Ecto neural progenitor cell (in vitro differentiated cells): Measurements from ENCODE around the gene ZNF84.
A peak's percentile ranks its signal among the peaks of the same experiment; 100 is the strongest.

ENCODE experiments used
- DNase-seq: peaks from one replicate; pipeline ENCODE4 v3.0.0-alpha.2; 2018; ENCODE audit warnings: low spot score

ZNF84 gene

DNA sequence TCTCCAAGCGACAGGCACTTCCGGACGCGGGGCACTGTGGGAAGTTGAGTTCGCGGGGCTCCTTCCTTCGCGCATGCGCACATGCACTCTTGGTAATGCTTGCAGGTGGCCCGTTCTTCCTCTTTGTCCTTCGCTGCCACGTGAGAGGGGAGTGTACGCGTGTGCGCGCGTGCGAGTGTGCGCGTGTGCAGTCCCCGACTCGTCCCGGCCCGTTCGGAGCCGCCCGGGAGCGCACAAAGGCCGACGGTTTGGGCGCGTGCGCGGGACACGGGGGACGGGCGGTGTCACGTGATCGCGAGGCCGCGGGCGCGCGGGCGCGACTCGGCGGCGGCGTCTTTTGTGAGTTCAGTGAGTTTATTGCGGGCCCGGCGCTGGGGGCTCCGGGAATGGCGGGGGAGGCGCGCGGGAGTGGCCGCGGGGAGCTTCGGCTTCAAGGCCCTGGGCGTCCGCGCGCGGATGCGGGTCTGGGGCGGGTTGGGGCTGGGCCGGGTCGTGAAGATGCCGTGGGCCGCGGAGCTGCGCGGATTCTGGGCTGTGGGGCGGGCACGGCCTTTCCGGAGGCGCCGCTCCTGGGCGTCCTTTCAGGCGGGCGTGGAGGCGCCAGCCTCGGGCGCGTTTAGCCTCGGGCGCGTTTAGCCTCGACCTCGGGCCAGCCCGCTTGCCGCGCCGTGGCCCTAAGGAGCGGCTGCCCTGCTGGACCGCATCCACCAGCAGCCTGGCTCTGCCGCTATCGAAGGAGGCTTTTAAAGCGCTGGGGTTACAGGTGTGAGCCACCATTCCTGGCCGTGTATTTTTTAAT, at the start of gene ZNF84:
TSS of gene ZNF84 (plus strand) at position 303 of the 799 bp plus-strand sequence. CDS start 3,959 bp downstream, outside the sequence.
- peak; percentile 99 for DNase-seq

DNA sequence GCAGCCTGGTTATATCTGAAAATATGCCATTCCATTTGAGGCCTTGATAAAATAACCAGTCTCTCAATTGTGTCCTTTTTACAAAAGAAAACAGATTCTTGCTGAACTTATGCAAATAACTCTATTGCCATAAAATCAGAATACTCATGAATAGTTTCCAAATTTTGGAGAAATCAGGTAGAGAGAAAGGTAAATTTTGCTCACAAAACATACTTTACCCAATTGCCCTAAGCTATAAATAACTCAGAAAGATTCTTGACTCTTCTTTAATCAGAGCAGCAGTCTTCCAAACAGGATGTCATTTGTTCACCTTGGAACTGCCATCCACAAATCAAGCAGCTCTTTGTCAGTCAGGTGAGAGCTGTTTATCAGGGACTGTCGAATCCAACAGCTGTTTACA, 38.6 kb upstream of the ZNF84 start:
- no peak for DNase-seq

DNA sequence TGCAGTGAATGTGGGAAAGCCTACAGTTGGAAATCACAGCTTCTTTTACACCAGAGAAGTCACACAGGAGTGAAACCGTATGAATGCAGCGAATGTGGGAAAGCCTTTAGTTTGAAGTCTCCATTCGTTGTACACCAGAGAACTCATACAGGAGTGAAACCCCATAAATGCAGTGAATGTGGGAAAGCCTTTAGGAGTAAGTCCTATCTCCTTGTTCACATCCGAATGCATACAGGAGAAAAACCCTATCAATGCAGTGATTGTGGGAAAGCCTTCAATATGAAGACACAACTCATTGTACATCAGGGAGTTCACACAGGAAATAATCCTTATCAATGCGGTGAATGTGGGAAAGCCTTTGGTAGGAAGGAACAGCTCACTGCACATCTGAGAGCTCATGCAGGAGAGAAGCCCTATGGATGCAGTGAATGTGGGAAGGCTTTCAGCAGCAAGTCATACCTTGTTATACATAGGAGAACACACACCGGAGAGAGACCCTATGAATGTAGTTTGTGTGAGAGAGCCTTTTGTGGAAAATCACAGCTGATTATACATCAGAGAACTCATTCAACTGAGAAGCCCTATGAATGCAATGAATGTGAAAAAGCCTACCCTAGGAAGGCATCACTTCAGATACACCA, 26.5 kb upstream of the ZNF84 start:
- DNase-seq: no peak

DNA sequence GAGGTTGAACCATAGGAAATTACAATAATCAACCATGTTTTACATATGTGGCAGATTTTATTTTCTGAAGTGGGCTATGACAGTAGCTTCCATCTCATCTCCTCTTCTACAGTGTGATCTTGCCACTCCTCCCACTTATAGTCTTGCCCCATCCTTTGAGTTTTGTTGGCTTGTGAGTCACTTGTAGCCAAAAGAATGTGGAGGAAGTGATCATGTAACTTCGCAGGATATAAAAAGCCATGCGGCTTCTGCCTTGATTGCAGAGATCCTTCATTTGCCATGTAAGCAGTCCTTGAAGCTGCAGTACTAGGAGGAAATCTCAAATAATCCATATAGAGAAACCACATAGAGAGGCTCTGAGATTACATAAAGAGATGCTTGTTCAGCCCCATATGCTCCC, 13.7 kb upstream of the ZNF84 start:
- no peak for DNase-seq

DNA sequence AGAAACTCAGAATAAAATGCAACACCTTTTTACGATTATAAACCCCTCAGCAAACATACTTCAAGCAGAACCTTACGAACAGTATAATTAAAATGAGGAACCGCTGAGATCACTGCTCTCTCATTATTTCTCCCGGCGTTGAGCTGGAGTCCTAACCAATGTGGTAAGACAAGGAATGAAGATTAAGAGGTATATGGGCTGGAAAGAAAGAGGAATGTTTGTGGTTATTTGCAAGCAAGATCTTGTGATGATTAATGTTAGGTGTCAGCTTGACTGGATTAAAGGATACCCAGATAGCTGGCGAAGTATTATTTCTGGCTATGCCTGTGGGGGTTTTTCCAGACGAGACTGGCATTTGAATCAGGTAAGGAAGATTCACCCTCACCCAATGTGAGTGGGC, 10.3 kb upstream of the ZNF84 start:
- no peak for DNase-seq

DNA sequence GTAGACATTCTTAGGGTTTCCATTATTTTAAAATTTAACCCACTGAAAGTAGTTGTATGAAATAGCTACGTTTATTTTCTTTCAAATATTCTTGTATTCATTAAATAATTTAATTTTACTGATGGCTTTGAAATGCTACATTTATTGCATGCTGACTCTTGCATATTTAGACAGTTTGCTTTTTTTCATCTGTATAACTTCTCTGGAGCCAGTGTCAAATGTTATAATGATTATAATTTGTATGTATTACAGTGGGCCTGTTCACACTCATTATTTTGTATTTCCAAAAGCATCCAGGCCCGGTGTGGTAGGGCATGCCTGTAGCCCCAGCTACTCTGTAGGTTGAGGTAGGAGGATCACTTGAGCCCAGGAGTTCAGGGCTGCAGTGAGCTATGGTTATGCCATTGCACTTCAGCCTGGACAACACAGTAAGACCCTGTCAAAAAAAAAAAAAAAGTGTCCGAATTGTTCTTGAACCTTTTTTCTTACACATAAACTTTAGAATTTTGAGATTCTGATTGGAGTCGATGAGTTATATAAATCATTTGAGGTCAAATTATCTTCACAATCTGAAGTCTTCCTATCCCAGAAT, 905 bp downstream of the ZNF84 start:
- no peak for DNase-seq

DNA sequence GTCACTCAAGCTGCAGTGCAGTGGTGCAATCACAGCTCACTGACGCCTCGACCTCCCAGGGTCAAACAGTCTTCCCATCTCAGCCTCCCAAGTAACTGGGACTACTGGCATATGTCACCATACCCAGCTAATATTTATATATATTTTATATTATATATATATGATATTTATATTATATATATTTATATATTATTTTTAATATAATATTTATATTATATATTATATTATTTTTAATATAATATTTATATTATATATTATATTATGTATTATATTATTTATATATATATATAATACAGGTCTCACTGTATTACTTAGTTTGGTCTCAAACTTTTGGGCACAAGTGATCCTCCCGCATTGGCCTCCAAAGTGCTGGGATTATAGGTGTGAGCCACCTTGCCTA, 9.4 kb downstream of the ZNF84 start:
- DNase-seq: no peak

DNA sequence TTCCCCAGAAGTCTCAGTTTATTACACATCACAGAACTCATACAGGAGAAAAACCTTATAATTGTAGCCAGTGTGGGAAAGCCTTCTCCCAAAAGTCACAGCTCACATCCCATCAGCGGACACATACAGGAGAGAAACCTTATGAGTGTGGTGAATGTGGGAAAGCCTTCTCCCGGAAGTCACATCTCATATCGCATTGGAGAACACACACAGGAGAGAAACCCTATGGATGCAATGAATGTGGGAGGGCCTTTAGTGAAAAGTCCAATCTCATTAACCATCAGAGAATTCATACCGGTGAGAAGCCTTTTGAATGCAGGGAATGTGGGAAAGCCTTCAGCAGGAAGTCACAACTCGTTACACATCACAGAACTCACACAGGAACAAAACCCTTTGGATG, 20.1 kb downstream of the ZNF84 start:
- DNase-seq: no peak

DNA sequence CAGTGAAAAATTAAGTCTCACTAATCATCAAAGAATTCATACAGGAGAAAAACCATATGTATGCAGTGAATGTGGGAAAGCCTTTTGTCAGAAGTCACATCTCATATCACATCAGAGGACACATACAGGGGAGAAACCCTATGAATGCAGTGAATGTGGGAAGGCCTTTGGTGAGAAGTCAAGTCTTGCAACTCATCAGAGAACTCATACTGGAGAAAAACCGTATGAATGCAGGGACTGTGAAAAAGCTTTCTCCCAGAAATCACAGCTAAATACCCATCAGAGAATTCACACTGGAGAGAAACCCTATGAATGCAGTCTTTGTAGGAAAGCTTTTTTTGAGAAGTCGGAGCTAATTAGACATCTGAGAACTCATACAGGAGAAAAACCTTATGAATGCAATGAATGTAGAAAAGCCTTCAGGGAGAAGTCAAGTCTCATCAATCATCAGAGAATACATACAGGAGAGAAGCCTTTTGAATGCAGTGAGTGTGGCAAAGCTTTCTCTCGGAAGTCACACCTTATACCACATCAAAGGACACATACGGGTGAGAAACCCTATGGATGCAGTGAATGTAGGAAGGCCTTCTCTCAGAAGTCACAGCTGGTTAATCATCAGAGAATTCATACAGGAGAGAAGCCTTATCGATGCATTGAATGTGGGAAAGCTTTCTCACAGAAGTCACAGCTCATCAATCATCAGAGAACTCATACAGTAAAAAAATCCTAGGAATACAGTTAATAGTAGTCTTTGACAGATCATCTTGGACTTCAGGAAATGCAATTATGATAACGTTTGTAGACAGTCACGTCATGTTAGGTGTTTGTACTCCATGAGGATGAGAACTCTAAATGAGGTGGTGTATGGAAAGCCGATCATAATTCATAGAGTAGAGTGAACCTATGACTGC, 21.1 kb downstream of the ZNF84 start:
- DNase-seq: no peak

DNA sequence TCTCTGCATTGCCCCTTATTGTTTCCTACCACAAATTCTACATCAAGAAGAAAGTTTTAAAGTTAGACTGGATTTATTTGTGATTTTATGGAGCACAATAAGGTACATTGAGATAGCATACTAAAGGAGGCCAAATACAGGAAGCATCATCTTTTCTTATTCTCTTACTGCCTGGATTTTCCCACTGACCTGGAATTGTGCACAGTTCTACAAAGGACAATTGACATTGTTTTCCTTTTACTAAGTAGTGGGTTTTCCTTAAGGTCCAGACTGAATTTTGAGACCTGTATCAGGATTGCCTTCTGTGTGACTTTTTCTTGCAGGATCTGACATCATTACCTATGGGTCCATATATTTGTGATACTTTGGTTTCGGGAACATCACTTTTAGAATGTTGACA, 24.6 kb downstream of the ZNF84 start:
- no peak for DNase-seq

DNA sequence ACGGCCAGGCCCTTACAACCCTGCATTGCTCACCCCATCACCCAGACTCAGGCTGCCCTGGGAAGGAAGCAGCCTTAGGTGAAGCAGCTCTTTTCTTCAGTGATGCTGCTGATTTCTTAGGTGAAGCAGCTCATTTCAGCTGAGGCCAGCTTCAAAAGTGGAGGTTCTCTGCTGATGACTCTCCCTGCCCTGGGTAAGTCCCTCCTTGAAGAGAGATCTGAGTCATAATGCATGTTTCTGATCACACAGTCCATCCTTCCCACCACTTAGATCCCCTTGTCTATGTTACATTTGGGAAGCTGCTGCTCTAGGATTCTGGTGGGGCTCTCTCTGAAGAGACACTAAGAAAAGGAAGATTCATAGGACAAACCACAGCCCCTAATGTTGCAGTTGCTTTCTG, 26.2 kb downstream of the ZNF84 start:
- DNase-seq: no peak

DNA sequence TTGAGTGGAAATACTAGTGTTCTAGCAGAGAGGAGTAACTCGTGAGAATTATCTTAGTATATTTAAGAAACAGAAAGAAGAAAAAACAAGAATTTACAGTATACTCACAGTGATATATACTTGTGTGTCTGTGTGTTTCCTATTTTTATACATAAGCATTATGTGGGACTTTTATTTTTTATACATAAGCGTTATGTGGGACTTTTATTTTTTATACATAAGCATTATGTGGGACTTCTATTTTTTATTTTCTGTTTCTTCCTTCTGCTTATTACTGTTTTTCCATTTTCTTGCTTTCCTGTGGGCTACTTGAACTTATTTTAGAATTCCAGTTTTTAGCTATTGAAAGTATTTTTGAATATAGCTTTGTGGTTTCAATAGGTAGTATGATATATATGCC, 36.5 kb downstream of the ZNF84 start:
- no peak for DNase-seq

DNA sequence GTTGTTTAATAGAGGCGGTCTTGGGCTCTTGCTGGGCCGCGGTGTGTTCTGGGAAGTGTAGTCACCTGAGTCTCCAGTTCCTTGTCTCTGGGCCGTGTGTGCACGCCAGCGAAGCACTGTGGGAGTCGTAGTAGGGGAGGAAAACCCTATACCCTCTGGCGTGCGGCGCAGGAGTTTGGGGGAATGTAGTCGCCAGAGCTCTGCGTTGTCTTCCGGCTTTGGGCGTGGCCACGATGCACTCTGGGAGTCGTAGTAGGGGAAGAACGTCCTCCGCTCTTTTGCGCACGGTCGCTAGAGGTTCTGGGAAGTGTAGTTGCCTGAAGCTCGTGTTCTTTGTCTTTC, 42.7 kb downstream of the ZNF84 start:
- DNase-seq: peak; percentile 98

DNA sequence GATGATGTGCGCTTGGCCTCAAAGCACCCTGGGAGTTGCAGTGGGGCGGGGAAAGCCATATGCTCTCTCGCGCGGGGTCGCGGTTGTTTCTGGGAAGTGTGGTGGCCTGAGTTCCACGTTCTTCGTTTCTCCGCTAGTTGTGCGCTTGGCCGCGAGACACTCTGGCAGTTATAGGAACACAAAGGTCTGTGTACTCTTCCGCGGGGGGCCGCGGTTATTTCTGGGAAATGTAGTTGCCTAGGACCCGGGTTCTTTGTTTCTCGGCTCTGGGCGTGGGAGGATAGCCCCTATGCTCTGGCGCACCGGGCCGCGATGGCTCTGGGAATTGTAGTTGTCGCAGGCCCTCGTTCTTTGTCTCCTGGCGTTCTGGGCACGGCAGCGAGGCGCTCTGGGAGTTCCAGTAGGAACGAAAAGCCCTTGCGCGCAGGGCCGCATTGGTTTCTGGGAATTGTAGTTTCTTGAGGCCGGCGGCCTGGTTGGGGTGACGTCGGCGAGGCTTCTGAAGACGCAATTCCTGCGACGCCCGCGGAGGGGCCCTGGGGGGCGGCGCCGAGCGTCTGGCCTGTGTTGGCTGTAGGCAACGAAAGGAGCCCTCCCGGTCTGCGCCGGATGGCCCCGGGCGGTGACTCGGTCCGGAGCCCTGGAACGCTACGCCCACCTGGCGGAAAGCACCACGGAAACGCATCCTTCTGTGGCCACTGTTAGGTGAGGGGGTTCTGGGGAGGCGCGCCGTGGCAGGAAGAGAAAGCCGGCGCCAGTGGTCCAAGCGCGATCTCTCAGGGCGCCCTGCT, 43.3 kb downstream of the ZNF84 start, which contains the start of gene ZNF140:
TSS of gene ZNF140 (plus strand) at position 556 of the 791 bp plus-strand sequence. CDS start 398 bp downstream, outside the sequence.
- DNase-seq: peak; percentile 99

DNA sequence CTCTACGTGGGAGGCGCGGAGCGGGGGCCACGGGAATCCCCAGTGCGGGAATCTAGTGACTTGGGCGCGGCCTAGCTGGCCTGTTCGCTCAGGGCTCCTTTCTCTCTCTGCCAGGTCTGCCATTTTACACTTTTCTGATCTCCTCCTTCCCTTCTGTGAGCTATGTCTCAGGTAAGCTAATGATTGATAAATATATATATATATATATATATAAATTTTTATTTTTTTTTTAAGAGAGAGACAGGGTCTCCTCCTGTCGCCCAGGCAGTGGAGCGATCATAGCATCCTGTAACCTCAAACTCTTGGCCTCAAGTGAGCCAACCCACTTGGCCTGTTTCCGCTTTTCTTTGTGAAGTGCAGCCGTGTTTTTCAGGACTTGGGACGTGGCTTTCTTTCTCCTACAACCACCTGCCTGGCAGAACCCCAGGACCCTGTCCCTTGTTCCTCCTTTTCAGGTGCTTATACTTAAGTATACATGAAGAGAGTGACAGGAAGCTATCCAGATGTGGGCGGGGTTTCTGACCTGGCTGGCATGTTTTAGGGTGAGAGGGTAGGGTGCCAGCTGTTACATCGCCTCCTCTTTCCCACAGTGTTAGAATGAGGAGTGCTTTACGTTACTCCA, 44.0 kb downstream of the ZNF84 start:
- DNase-seq: no peak

DNA sequence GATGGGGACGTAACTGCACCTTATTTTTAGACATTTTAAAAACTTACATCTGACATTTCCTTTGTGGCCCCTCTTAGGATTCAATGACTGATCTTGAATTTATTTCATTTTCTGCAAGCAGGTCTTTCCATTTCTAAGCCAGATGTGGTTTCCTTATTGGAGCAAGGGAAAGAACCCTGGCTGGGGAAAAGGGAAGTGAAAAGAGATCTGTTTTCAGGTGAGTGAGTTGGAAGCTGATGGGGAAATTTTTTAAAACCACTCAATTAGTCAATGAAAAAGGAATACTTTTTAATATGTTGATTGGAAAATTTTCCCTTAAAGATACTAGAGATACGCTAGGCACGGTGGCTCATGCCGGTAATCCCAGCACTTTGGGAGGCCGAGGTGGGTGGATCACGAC, 46.0 kb downstream of the ZNF84 start:
- DNase-seq: no peak

DNA sequence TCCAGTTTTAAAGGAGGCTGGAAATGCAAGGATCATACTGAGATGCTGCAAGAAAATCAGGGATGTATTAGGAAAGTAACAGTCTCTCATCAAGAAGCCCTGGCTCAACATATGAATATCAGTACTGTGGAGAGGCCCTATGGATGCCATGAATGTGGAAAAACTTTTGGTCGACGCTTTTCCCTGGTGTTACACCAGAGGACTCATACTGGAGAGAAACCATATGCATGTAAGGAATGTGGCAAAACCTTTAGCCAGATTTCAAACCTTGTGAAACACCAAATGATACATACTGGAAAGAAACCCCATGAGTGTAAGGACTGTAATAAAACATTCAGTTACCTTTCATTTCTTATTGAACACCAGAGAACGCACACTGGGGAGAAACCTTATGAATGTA, 68.3 kb downstream of the ZNF84 start:
- DNase-seq: no peak

DNA sequence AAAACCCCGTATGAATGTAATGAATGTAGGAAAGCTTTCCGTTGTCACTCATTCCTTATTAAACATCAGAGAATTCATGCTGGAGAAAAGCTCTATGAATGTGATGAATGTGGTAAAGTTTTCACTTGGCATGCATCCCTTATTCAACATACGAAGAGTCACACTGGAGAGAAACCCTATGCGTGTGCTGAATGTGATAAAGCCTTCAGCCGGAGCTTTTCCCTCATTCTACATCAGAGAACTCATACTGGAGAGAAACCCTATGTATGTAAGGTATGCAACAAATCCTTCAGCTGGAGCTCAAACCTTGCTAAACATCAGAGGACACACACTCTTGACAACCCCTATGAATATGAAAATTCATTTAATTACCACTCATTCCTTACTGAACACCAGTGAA, 68.9 kb downstream of the ZNF84 start:
- no peak for DNase-seq

DNA sequence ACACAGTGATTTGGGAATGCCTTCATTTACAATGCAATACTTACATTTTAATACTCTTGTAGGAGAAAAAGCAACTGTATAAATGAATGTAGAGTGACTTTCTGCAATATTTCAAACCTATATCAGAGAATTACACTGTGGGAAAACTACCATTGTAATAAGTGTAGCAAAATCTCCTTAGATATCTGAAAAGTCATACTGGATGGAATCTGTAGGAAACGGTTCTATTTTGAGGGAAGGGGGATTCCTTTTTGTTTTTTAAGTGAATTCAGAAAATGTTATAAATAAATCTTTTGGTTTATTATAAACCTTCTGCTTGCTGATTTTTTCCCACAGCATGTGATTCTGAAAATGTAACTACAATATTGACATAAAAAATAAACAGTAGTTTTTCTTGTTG, 69.8 kb downstream of the ZNF84 start:
- no peak for DNase-seq

DNA sequence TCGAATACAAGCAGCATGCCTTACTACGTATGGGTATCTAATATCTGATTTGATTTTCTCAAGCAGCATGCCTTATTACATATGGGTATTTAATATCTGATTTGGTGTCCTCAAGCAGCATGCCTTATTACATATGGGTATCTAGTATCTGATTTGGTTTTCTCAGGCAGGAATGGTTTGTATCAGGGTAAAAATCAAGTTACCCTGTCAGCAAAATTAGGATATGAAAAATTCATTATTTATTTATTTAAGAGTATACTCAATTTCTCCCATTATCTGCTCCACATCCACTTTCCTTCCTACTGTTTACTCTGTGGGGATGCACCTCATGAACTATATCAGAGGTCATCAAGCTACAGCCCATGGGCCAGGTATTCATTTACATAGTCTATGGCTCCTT, 70.8 kb downstream of the ZNF84 start:
- no peak for DNase-seq
